Ovary (tissue), 9 donors: Measurements from ENCODE around the gene COL8A2. TPM values are rescaled to one million over a fixed set of nuclear protein-coding genes. Genes with fewer than 3 reads are reported as not detected.

Source experiments
- DNase-seq, 5 donors: peaks; one replicate each; pipeline ENCODE4 v3.0.0-alpha.2; 2019 to 2020
- H3K27ac ChIP-seq, 2 donors: fragments of 200-600 bp; one replicate each; pipeline versions ENCODE4 v1.5.1 to v1.8.0; 2019 to 2022
- H3K27me3 ChIP-seq: fragments of 200-600 bp; one replicate; pipeline ENCODE4 v1.8.0; 2022
- H3K36me3 ChIP-seq: fragments of 200-600 bp; sonication (generic); one replicate; pipeline ENCODE4 v1.5.1; 2019
- H3K4me1 ChIP-seq: one replicate; pipeline ENCODE4 v1.8.1; 2013; ENCODE audit warnings: mild to moderate bottlenecking, moderate library complexity; ENCODE audit not compliant: insufficient read depth
- H3K4me3 ChIP-seq: fragments of 200-600 bp; sonication (generic); one replicate; pipeline ENCODE4 v1.5.1; 2017
- H3K9me3 ChIP-seq, 2 donors: fragments of 200-600 bp in 1 of 2; sonication (generic) in 1 of 2; one replicate each; pipeline versions ENCODE4 v1.5.1 to v1.8.1; 2013 to 2019; ENCODE audit warnings: mild to moderate bottlenecking in 1 of 2, moderate library complexity in 1 of 2
- CTCF ChIP-seq, 3 donors: fragments of 450-650 bp in 2 of 3; fragments of 200-600 bp in 1 of 3; IDR thresholded peaks; one replicate each; pipeline versions ENCODE4 v1.5.1 to v1.8.0; 2016 to 2022; ENCODE audit warnings: antibody characterized with exemption in 3 of 3, mild to moderate bottlenecking in 1 of 3
- EP300 ChIP-seq: sonication (generic); formaldehyde crosslinking; IDR thresholded peaks from one replicate; pipeline ENCODE4 v1.6.1; 2017; ENCODE audit warnings: antibody characterized with exemption
- POLR2A ChIP-seq: fragments of 450-650 bp; IDR thresholded peaks from one replicate; pipeline ENCODE4 v1.6.1; 2017; ENCODE audit warnings: antibody characterized with exemption, mild to moderate bottlenecking, moderate library complexity
- WGBS, 3 donors: extraction: QIAGEN DNeasy Blood & Tissue Kit in 1 of 3; methylation state at CpG; one replicate each; pipeline versions ENCODE4 v1.1.5 to v1.1.7; 2013 to 2017; 5-methylcytosine and 5-hydroxymethylcytosine counted together
- intact Hi-C, 4 donors: fragments of 100-400 bp; cut with DNase I; formaldehyde crosslinking; loops; one replicate each; pipeline versions ENCODE4 v1.11.0 to v1.15.1; 2022 to 2023
- polyA plus RNA-seq, 2 donors: library from polyadenylated mRNA; stranded (reverse); fragments of 200-250 nt in 1 of 2; fragments of 350-450 nt in 1 of 2; fragmentation: Illumina TruSeq in 1 of 2; extraction: RNeasy Lipid Tissue Mini Kit (QIAGEN cat#74804) in 1 of 2; gene quantifications; one replicate each; pipeline ENCODE4 v1.2.3, GENCODE V29; 2013 to 2014
- total RNA-seq, 7 donors: library from RNA; depleted of rRNA in 2 of 7; stranded (reverse); fragments of >200 nt in 2 of 7; fragmentation: NEBNext Ultra II Directional in 3 of 7; extraction: Animal tissue kit (Norgen Biotek cat#: 25700) in 3 of 7; gene quantifications; one replicate each; pipeline versions ENCODE4 v1.1.0 to v1.2.4, GENCODE V29; 2016 to 2023
- donor health status: DM: no; HTN: no; CAD: no; lungs with moderate emphysema.
- donor health status: DM: no; HTN: no; CAD: no.
- donor health status: Bipolar disorder and iron deficiency.
- donor health status: DM: yes; HTN: yes; CAD: no.
- donor health status: DM: no; HTN: no; CAD: no.
- donor health status: DM: yes; HTN: yes; CAD: no.

COL8A2 gene
- total and polyA plus RNA-seq, 9 donors = 2.3 to 6.2 (median 4.1) TPM

DNA sequence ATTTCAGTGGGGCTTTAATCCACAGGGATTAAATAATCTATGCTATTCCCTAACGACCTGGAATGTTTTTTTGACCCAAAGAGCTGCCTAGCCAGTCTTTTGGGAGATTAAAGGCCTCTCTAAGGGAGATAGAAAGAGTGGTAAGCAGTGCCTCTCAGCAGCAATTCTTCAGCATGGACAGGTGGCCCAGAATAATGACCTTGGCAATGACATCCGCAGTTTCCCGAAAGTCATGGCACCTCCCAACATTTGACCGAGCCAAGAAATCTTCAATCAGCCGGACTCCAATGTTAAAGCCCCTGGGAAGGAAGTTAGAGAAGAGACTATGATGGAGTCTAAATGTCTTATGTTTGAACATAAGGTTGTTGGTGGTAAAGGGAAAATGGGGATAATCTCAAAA is 14.5 kb upstream of the COL8A2 start:
- Histone ChIP-seq H3K4me3 (no peak overlapping the region), H3K4me1 (no peaks in the 10 kb centered on the region), H3K9me3 (no peaks in the 10 kb centered on the region), H3K27me3 (no peaks in the 10 kb centered on the region), H3K27ac (no peak overlapping the region), H3K36me3 (no peaks in the 10 kb centered on the region)
- WGBS, 3 donors = 48 to 51% (median 51%) methylated on average over 5 of the region's 5 CpGs
- DNase-seq = no peak
- TF ChIP-seq CTCF (IDR thresholded peaks at IDR 0.05) (no peak), POLR2A (no peak)
- intact Hi-C loops = loop anchor here in 1 of 4 donors (5.0 kb wide), 1 partner anchor 37 kb away; no protein-coding TSS in a partner anchor

GRCh38 chr1:36137776-36138175 is 12.8 kb upstream of the COL8A2 start:
- Histone ChIP-seq H3K9me3 (no peaks in the 10 kb centered on the region), H3K36me3 (no peaks in the 10 kb centered on the region), H3K4me3 (no peak overlapping the region), H3K27me3 (no peaks in the 10 kb centered on the region), H3K4me1 (peaks cover 2% of the 10 kb centered on the region), H3K27ac (no peak overlapping the region)
- TF ChIP-seq EP300 (no peak), CTCF (IDR thresholded peaks at IDR 0.05) (no peak), POLR2A (no peak)
- intact Hi-C loops = loop anchor here in 1 of 4 donors (5.0 kb wide), 1 partner anchor 35 kb away; no protein-coding TSS in a partner anchor
- WGBS, 3 donors = 56 to 63% (median 62%) methylated on average over 3 of the region's 3 CpGs
- DNase-seq = no peak

GRCh38 chr1:36137226-36137625 is 12.2 kb upstream of the COL8A2 start:
- WGBS, 3 donors = 71 to 79% (median 74%) methylated on average over 5 of the region's 5 CpGs
- intact Hi-C loops = loop anchor here in 1 of 4 donors (5.0 kb wide), 1 partner anchor 35 kb away; no protein-coding TSS in a partner anchor
- Histone ChIP-seq H3K27me3 (no peaks in the 10 kb centered on the region), H3K4me3 (no peak overlapping the region), H3K4me1 (peaks cover 2% of the 10 kb centered on the region), H3K9me3 (no peaks in the 10 kb centered on the region), H3K36me3 (no peaks in the 10 kb centered on the region), H3K27ac (no peak overlapping the region)
- DNase-seq = no peak
- TF ChIP-seq CTCF (IDR thresholded peaks at IDR 0.05) = no peak
- TF ChIP-seq POLR2A = no peak
- TF ChIP-seq EP300 = no peak

DNA sequence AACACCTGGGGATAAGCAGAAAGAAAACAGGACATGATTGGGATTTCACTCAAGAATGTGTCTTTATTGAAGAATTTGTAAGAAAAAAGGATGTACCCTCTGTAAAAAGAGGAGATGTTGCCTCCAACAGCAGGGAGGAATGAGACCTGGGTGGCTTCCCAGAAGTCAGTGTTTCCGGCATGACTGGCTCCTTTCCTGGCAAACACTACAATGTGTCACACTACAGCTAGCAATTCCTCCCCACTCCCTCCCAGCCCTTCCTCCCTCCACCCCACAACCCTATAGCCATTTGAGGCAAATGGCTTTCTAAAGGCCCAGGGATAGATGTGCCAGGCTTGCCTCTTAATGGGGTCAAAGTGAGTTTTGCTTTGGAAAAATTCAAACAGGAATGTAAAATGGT is 11.5 kb upstream of the COL8A2 start:
- H3K27me3 ChIP-seq = no peaks in the 10 kb centered on the region
- TF ChIP-seq CTCF (IDR thresholded peaks at IDR 0.05) = no peak
- no peak for TF ChIP-seq POLR2A
- TF ChIP-seq EP300 = no peak
- no peaks in the 10 kb centered on the region for H3K36me3 ChIP-seq
- no peak overlapping the region for H3K4me3 ChIP-seq
- WGBS, 3 donors = 0 to 29% (median 11%) methylated on average over 1 of the region's 1 CpG
- no peak overlapping the region for H3K27ac ChIP-seq
- peaks cover 2% of the 10 kb centered on the region for H3K4me1 ChIP-seq
- peak in 1 of 5 donors; percentile 47 for DNase-seq
- intact Hi-C loops = loop anchor here in 1 of 4 donors (5.0 kb wide), 1 partner anchor 34 kb away; no protein-coding TSS in a partner anchor
- no peaks in the 10 kb centered on the region for H3K9me3 ChIP-seq
